Tibial artery (tissue), 4 donors: ENCODE data around the gene CS.

ENCODE experiments used
- DNase-seq, 2 donors: peaks; one replicate each; pipeline ENCODE4 v3.0.0-alpha.2; 2019
- H3K27ac ChIP-seq, 2 donors: fragments of 200-600 bp; sonication (generic) in 1 of 2; 1 replicate in 1 of 2; 2 replicates in 1 of 2; pipeline ENCODE4 v1.5.1; 2018 to 2019; ENCODE audit warnings: mild to moderate bottlenecking in 1 of 2
- H3K27me3 ChIP-seq, 2 donors: fragments of 200-600 bp; sonication (generic) in 1 of 2; one replicate each; pipeline versions ENCODE4 v1.5.1 to v1.6.0; 2016 to 2019
- H3K36me3 ChIP-seq, 3 donors: fragments of 200-600 bp; sonication (generic) in 2 of 3; one replicate each; pipeline ENCODE4 v1.5.1; 2016 to 2019; ENCODE audit warnings: mild to moderate bottlenecking in 2 of 3
- H3K4me1 ChIP-seq, 4 donors: fragments of 200-600 bp; sonication (generic) in 2 of 4; 1 replicate in 3 of 4; 2 replicates in 1 of 4; pipeline ENCODE4 v1.5.1; 2016 to 2019
- H3K4me3 ChIP-seq, 2 donors: fragments of 200-600 bp; sonication (generic) in 1 of 2; 1 replicate in 1 of 2; 2 replicates in 1 of 2; pipeline ENCODE4 v1.5.1; 2018 to 2019; ENCODE audit warnings: mild to moderate bottlenecking in 2 of 2
- H3K9me3 ChIP-seq, 3 donors: fragments of 200-600 bp; sonication (generic) in 1 of 3; one replicate each; pipeline ENCODE4 v1.5.1; 2016 to 2019
- CTCF ChIP-seq, 2 experiments: fragments of 200-600 bp in 1 of 2; fragments of 450-650 bp in 1 of 2; IDR thresholded peaks; one replicate each; pipeline ENCODE4 v1.5.1; 2017 to 2019; ENCODE audit warnings: antibody characterized with exemption in 2 of 2, mild to moderate bottlenecking in 1 of 2, moderate library complexity in 1 of 2
- intact Hi-C: fragments of 100-400 bp; cut with DNase I; formaldehyde crosslinking; loops from one replicate; pipeline ENCODE4 v1.15.0; 2023; ENCODE audit warnings: low total_unique reads

The CS gene

GRCh38 chr12:56223571-56224101, 76.5 kb downstream of the CS start:
- peak overlapping the region; percentile 92 for H3K27ac ChIP-seq
- intact Hi-C loops = loop anchor here (2.0 kb wide), 3 partner anchors 31 to 105 kb away; partner anchors contain the start of genes CS and ZC3H10
- peak overlapping the region; percentile 56 to 61 for H3K4me3 ChIP-seq
- H3K4me1 ChIP-seq = peaks cover 0 to 47% (median 38%) of the 10 kb centered on the region in 4 donors
- H3K9me3 ChIP-seq = no peaks in the 10 kb centered on the region
- TF ChIP-seq CTCF (IDR thresholded peaks at IDR 0.05) = no peak
- H3K27me3 ChIP-seq = no peaks in the 10 kb centered on the region
- no peak for DNase-seq
- H3K36me3 ChIP-seq = peaks cover 0 to 23% (median 0%) of the 10 kb centered on the region in 3 donors

DNA sequence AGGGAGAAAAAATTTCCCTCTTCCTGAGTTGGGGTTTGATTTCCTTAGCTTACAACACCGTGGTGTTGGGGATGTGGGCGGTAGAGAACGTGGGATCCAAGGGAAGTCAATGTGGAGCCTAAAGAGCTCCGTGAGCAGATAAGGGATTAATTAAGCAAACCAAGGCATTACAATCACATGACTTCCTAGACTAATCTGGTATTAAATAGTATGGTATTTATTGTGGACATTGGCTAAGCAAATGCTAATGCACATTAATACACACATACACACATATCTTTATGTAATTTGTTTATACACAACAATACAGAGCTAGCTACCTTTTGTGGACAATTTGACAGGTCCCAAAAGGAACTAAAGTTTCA, 77.6 kb downstream of the CS start:
- intact Hi-C loops = no loop called here
- no peaks in the 10 kb centered on the region for H3K27me3 ChIP-seq
- H3K36me3 ChIP-seq = peaks cover 0 to 18% (median 5%) of the 10 kb centered on the region in 3 donors
- H3K4me1 ChIP-seq = peaks cover 0 to 58% (median 42%) of the 10 kb centered on the region in 4 donors
- no peak for DNase-seq
- no peak for TF ChIP-seq CTCF (IDR thresholded peaks at IDR 0.05)
- no peaks in the 10 kb centered on the region for H3K9me3 ChIP-seq
- peak overlapping the region; percentile 73 to 84 for H3K4me3 ChIP-seq
- H3K27ac ChIP-seq = peak overlapping the region; percentile 92

DNA sequence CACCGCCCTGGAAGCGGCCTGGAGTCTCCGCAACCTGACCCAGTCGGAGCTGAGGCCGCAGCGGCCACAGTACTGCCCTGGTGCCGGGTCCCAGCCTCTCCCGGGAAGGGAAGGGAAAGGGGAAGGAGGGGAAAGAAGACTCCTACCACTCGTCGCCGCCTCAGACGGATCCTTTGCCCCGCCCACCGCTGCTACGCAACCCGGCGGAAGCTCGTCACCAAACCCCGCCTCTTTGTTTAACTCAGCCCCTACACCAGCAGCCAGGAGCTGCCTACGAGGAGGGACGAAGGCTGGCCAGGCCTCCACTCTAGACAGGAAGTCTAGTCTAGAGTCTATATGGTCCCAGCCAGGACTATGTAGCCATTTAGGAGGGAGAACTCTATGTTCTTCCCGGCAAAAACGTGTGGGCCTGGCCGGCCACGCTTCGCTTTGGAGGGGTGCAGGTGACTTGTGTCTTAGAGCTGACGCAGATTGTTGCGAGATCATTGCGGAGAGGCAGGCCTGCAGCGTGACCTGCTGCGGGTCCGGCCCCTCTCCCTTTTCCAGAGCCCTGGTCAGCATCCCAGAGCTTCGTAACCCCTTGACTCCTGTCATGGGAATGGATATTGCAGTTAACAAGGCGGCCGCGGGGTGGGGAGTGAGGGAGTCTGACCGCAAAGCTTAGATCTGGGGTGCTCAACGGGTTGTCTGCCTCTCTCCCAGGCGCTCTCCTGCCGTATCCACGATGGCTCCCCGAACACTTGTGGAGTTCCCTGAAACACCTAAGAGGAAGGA, 78.2 kb downstream of the CS start, which contains the start of gene RNF41:
Gene RNF41 (minus strand): TSS at position 166 of the 774 bp plus-strand sequence. CDS start 7,875 bp downstream, outside the sequence.
- peak within 1 kb of the TSS; percentile 73 to 84 for H3K4me3 ChIP-seq
- intact Hi-C loops = no loop called here
- H3K9me3 ChIP-seq = no peaks in the 10 kb centered on the region
- H3K27ac ChIP-seq = peak within 1 kb of the TSS; percentile 92
- DNase-seq = peak; percentile 97 to 99
- H3K36me3 ChIP-seq = peaks cover 0 to 18% (median 7%) of the 10 kb centered on the region in 3 donors
- peaks cover 0 to 62% (median 44%) of the 10 kb centered on the region in 4 donors for H3K4me1 ChIP-seq
- H3K27me3 ChIP-seq = no peaks in the 10 kb centered on the region
- TF ChIP-seq CTCF (IDR thresholded peaks at IDR 0.05) = peak in 1 of 2 experiments; percentile 36
